Kidney (tissue), 14 donors: ENCODE results near the gene CLCA4. TPM values are rescaled to one million over a fixed set of nuclear protein-coding genes. Genes with fewer than 3 reads are reported as not detected.

Experiments
- DNase-seq, 5 donors: peaks; one replicate each; pipeline ENCODE4 v3.0.0-alpha.2; 2013 to 2020
- FAIRE-seq: peaks from 2 replicates; lab custom pipeline; 2012; peaks lifted over from hg19 to GRCh38; lab: Jason Lieb, UNC
- H3K27ac ChIP-seq, 2 donors: one replicate each; pipeline ENCODE4 v1.7.0; 2013; ENCODE audit warnings: low read depth in 2 of 2, low read length in 2 of 2, inconsistent platforms in 1 of 2
- H3K27me3 ChIP-seq: one replicate; pipeline ENCODE4 v1.7.1; 2013; ENCODE audit warnings: low read length, inconsistent platforms; ENCODE audit not compliant: control insufficient read depth, insufficient read depth
- H3K36me3 ChIP-seq, 3 donors: one replicate each; pipeline versions ENCODE4 v1.7.0 to v1.7.1; 2013; ENCODE audit warnings: low read length in 3 of 3, control low read depth in 1 of 3, inconsistent platforms in 1 of 3; ENCODE audit not compliant: insufficient read depth in 3 of 3, control insufficient read depth in 2 of 3
- H3K4me1 ChIP-seq, 3 donors: one replicate each; pipeline versions ENCODE4 v1.7.0 to v1.7.1; 2013; ENCODE audit warnings: low read length in 3 of 3, inconsistent platforms in 1 of 3, low read depth in 1 of 3; ENCODE audit not compliant: control insufficient read depth in 2 of 3, insufficient read depth in 2 of 3
- H3K4me3 ChIP-seq, 3 donors: one replicate each; pipeline versions ENCODE4 v1.7.0 to v1.8.1; 2013; ENCODE audit warnings: low read length in 3 of 3, control low read depth in 1 of 3, inconsistent platforms in 1 of 3
- H3K9ac ChIP-seq, 3 donors: one replicate each; pipeline versions ENCODE4 v1.7.0 to v1.7.1; 2013; ENCODE audit warnings: low read length in 3 of 3, control low read depth in 1 of 3, inconsistent platforms in 1 of 3
- H3K9me3 ChIP-seq, 3 donors: one replicate each; pipeline versions ENCODE4 v1.7.0 to v1.7.1; 2013; ENCODE audit warnings: low read length in 3 of 3, control low read depth in 1 of 3, inconsistent platforms in 1 of 3; ENCODE audit not compliant: control insufficient read depth in 2 of 3, insufficient read depth in 1 of 3
- intact Hi-C: fragments of 100-400 bp; cut with DNase I; formaldehyde crosslinking; loops from one replicate; pipeline ENCODE4 v1.11.1; 2022
- polyA plus RNA-seq: library from polyadenylated mRNA; stranded (reverse); fragments of 350-450 nt; fragmentation: Illumina TruSeq; extraction: RNeasy Lipid Tissue Mini Kit (QIAGEN cat#74804); gene quantifications from one replicate; pipeline ENCODE4 v1.2.3, GENCODE V29; 2014; ENCODE audit warnings: low read depth, low replicate concordance; ENCODE audit not compliant: insufficient read depth
- total RNA-seq: library from RNA; stranded (reverse); fragmentation: NEBNext Ultra II Directional; extraction: Animal tissue kit (Norgen Biotek cat#: 25700); gene quantifications from one replicate; pipeline ENCODE4 v1.2.1, GENCODE V29; 2021
- TF ChIP-seq, protein P1 (sequence below): IDR thresholded peaks from 3 replicates; pipeline ENCODE4 v1.5.1; 2012; ENCODE audit warnings: mild to moderate bottlenecking, moderate library complexity, borderline replicate concordance; ENCODE audit not compliant: insufficient read depth; ENCODE audit errors: extremely low read depth
- donor health status: control.
- donor health status: control.
- donor health status: control.
- donor health status: control.
- donor health status: control.
- donor health status: DM: yes; HTN: yes; CAD: no.
- donor health status: Normal renal cell carcinoma (clear cell type).

The CLCA4 gene
- total and polyA plus RNA-seq, 2 donors from 2014 or later = 0.13 TPM; not detected in 1

DNA sequence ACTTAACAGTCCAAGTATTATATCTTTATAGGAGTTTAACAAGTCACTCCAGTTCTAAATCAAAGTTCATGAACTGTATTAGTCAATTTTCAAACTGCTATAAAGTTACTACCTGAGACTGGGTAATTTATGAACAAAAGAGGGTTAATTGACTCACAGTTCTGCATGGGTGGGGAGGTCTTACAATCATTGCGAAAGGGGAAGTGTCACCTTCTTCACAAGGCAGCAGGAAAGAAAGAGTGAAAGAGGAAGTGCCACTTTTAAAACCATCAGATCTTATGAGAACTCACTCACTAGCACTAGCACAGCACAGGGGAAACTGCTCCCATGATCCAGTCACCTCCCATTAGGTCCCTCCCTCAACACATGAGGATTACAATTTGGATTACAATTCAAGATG, 70.0 kb downstream of the CLCA4 start:
- no peak overlapping the region for H3K27ac ChIP-seq
- TF ChIP-seq, protein P1, sequence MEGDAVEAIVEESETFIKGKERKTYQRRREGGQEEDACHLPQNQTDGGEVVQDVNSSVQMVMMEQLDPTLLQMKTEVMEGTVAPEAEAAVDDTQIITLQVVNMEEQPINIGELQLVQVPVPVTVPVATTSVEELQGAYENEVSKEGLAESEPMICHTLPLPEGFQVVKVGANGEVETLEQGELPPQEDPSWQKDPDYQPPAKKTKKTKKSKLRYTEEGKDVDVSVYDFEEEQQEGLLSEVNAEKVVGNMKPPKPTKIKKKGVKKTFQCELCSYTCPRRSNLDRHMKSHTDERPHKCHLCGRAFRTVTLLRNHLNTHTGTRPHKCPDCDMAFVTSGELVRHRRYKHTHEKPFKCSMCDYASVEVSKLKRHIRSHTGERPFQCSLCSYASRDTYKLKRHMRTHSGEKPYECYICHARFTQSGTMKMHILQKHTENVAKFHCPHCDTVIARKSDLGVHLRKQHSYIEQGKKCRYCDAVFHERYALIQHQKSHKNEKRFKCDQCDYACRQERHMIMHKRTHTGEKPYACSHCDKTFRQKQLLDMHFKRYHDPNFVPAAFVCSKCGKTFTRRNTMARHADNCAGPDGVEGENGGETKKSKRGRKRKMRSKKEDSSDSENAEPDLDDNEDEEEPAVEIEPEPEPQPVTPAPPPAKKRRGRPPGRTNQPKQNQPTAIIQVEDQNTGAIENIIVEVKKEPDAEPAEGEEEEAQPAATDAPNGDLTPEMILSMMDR = no peak
- intact Hi-C loops = no loop called here
- no peak overlapping the region for H3K9ac ChIP-seq
- peak in 1 of 5 donors; percentile 28 for DNase-seq
- no peaks in the 10 kb centered on the region for H3K4me1 ChIP-seq
- no peaks in the 10 kb centered on the region for H3K27me3 ChIP-seq
- no peaks in the 10 kb centered on the region for H3K36me3 ChIP-seq
- H3K9me3 ChIP-seq = peaks cover 0 to 6% (median 0%) of the 10 kb centered on the region in 3 donors
- no peak overlapping the region for H3K4me3 ChIP-seq
- FAIRE-seq = no peak

DNA sequence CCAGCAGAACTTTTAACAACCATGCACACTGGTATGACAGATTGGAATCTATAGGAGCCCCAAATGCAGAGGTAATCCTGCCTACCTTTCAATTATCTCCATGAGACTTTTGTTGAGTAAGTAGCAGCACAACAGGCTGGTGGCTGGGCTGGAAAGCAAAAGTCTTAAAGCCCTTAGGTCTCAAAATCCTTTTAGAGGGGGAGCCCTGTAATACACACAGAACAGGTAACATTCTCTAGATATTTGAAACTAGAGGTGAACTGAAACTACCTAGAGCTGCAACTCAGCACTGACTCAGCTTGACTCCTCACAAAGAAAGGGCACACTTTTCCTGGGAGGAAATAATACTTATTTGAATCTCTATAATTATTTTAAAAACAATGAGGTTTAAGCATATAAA, 71.5 kb downstream of the CLCA4 start:
- TF ChIP-seq, protein P1 = no peak
- no peak overlapping the region for H3K9ac ChIP-seq
- no peak for FAIRE-seq
- H3K27me3 ChIP-seq = no peaks in the 10 kb centered on the region
- intact Hi-C loops = no loop called here
- H3K27ac ChIP-seq = no peak overlapping the region
- no peaks in the 10 kb centered on the region for H3K4me1 ChIP-seq
- H3K4me3 ChIP-seq = no peak overlapping the region
- H3K9me3 ChIP-seq = peaks cover 0 to 12% (median 0%) of the 10 kb centered on the region in 3 donors
- no peaks in the 10 kb centered on the region for H3K36me3 ChIP-seq
- no peak for DNase-seq

DNA sequence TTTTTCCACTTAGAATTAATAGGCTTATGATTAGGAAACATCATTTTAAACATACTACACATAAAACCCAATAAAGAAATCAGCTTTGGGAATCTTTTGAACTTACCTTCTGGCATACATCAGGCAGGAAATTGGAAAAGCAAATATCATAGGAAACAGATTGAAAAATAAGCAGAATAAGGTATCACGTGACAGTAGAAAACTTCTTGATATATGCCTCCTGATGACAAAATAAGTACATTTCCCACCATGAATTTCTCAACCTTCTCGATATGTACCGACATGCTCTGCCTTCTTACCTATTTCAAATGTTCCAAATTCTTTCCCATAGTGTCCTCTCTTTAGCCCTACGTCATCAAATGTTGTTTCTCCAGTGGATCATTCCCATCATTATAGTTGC, 72.4 kb downstream of the CLCA4 start:
- FAIRE-seq (no peak), DNase-seq (no peak)
- TF ChIP-seq, protein P1 = no peak
- no peaks in the 10 kb centered on the region for H3K27me3 ChIP-seq
- no peak overlapping the region for H3K9ac ChIP-seq
- no peaks in the 10 kb centered on the region for H3K36me3 ChIP-seq
- H3K27ac ChIP-seq = no peak overlapping the region
- no peak overlapping the region for H3K4me3 ChIP-seq
- intact Hi-C loops = no loop called here
- H3K4me1 ChIP-seq = no peaks in the 10 kb centered on the region
- H3K9me3 ChIP-seq = peaks cover 0 to 9% (median 0%) of the 10 kb centered on the region in 3 donors

DNA sequence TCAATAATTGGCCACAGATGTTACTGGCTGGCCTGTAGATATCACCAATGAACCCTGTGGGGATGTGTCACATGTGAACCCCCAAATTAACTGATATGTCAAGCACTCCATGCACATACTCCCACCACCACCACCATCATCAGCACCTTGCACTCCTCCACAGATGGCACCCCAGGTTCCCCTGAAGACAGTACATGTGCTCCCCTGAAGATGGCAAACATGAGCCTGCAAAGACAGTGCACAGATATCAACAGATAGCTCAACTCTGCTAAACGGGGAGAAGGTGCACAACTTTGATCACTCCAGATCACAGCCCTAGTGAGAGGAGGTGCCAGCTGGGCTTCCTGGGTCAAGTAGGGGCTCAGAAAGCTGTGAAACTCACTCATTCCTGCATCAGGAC, 74.4 kb downstream of the CLCA4 start:
- no peak for FAIRE-seq
- Histone ChIP-seq H3K4me1 (no peaks in the 10 kb centered on the region), H3K27me3 (no peaks in the 10 kb centered on the region), H3K9me3 (peaks cover 0 to 8% (median 0%) of the 10 kb centered on the region in 3 donors), H3K36me3 (no peaks in the 10 kb centered on the region), H3K9ac (no peak overlapping the region), H3K27ac (no peak overlapping the region), H3K4me3 (no peak overlapping the region)
- intact Hi-C loops = no loop called here
- TF ChIP-seq, protein P1 = no peak
- no peak for DNase-seq
